Gastrocnemius medialis (tissue), 4 donors: Measurements from ENCODE around the gene NDUFB3.
"Not testable (repeated sequence)": the region's sequence is repeated elsewhere in the genome, so short reads cannot be mapped to it uniquely, and the experiment has no call there.

ENCODE experiments used
- POLR2A ChIP-seq, 2 donors: fragments of 450-650 bp; IDR thresholded peaks; one replicate each; pipeline ENCODE4 v1.6.1; 2017; ENCODE audit warnings: antibody characterized with exemption in 2 of 2, mild to moderate bottlenecking in 2 of 2, moderate library complexity in 2 of 2
- TF ChIP-seq, protein P1 (sequence below), 5 experiments: fragments of 450-650 bp in 3 of 5; fragments of 200-600 bp in 2 of 5; sonication (generic) in 2 of 5; IDR thresholded peaks in 4 of 5; conservative IDR thresholded peaks in 1 of 5; 1 replicate in 4 of 5; 2 replicates in 1 of 5; pipeline ENCODE4 v1.5.1; 2016 to 2019; ENCODE audit warnings: antibody characterized with exemption in 5 of 5, mild to moderate bottlenecking in 3 of 5, moderate library complexity in 3 of 5

- not testable (repeated sequence) for TF ChIP-seq POLR2A (IDR thresholded peaks at IDR 0.05)
- TF ChIP-seq, protein P1, sequence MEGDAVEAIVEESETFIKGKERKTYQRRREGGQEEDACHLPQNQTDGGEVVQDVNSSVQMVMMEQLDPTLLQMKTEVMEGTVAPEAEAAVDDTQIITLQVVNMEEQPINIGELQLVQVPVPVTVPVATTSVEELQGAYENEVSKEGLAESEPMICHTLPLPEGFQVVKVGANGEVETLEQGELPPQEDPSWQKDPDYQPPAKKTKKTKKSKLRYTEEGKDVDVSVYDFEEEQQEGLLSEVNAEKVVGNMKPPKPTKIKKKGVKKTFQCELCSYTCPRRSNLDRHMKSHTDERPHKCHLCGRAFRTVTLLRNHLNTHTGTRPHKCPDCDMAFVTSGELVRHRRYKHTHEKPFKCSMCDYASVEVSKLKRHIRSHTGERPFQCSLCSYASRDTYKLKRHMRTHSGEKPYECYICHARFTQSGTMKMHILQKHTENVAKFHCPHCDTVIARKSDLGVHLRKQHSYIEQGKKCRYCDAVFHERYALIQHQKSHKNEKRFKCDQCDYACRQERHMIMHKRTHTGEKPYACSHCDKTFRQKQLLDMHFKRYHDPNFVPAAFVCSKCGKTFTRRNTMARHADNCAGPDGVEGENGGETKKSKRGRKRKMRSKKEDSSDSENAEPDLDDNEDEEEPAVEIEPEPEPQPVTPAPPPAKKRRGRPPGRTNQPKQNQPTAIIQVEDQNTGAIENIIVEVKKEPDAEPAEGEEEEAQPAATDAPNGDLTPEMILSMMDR (IDR thresholded peaks at IDR 0.05 in 4 of 5, conservative IDR thresholded peaks at IDR 0.05 in 1 of 5): not testable (repeated sequence)
Measured at GRCh38 chr2:201043050-201043449, 28.8 kb upstream of the NDUFB3 start.
